ENCODE data around the gene FLII.

The FLII gene

DNA sequence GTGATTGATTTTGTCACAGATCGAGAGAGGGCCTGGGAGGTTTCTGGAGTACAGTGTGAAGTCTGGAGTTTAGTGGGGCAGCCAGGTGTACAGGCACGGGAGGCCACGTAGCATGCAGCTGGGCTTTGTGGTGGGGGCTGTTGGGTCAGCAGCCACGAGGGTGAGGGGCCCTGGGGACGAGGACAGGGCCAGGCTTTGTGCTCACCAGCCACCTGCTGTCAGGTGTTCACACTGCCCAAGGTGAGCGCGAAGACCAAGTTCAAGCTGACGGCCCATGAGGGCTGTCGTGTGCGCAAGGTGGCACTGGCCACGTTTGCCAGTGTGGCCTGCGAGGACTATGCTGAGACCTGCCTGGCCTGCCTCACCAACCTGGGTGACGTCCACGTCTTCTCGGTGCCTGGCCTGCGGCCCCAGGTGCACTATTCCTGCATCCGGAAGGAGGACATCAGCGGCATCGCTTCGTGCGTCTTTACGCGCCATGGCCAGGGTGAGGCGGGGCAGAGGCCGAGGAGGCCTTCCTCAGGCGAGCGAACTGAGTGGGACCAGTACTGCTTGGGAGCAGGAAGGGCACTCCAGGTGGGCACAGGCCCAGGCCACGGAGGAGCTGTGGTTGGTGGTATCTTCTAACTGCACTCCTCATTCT lies 17.2 kb downstream of the FLII start:
- no peak for DNase-seq

DNA sequence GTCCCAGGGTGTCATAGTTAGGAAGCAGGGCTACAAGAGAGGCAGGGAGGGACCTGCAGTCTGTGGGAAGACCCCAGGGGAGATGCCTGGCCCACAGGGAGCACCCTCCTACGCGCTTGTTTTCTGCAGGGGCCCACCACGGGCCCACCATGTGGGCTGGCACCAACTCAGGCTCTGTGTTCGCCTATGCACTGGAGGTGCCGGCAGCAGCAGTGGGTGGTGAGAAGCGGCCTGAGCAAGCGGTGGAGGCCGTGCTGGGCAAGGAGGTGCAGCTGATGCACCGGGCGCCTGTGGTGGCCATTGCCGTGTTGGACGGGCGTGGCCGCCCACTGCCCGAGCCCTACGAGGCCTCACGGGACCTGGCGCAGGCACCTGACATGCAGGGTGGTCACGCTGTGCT lies 18.1 kb downstream of the FLII start:
- no peak for DNase-seq

DNA sequence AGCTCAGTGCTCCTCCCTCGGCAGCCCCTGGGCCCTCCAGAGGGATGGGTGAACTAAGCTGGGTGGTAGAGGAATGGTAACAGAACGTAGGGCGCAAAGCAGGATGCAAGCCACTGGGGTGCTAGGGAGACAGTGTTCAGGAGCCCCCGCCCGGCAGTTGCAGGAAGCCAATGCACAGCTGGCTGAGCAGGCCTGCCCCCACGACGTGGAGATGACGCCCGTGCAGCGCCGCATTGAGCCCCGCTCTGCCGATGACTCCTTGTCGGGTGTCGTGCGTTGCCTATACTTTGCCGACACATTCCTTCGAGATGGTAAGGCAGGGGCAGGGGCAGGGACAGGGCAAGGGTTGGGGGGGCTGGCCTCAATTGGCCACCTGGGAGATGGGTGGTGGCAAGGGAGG lies 20.2 kb downstream of the FLII start:
- DNase-seq, result no peak

DNA sequence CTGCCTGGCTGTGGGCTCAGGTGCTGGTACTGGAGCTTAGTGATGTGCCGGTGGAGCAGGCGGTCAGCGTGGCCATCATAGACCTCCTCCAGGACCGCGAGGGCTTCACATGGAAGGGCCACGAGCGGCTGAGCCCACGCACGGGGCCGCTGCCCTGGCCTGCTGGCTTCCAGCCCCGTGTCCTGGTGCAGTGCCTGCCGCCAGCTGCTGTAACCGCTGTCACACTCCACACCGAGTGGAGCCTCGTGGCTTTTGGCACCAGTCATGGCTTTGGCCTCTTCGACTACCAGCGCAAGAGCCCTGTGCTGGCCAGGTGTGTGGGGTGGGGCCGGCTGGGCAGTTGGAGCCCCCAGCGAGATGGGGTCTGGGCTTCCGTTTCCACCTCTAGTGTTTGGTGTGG lies 21.1 kb downstream of the FLII start:
- DNase-seq, result no peak

DNA sequence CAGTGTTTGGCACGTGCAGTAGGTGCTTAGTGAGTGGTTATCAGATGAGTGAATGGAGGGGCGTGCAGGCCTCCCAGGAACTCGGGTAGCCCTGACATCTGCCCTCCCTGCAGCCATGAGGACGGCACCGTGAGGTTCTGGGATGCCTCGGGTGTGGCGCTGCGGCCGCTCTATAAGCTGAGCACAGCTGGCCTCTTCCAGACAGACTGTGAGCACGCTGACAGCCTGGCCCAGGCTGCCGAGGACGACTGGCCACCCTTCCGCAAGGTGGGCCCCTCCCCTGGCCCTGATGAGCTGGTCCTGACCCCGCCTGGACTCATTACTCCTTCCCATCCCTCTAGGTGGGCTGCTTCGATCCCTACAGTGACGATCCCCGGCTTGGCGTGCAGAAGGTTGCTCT lies 22.0 kb downstream of the FLII start:
- no peak for DNase-seq

DNA sequence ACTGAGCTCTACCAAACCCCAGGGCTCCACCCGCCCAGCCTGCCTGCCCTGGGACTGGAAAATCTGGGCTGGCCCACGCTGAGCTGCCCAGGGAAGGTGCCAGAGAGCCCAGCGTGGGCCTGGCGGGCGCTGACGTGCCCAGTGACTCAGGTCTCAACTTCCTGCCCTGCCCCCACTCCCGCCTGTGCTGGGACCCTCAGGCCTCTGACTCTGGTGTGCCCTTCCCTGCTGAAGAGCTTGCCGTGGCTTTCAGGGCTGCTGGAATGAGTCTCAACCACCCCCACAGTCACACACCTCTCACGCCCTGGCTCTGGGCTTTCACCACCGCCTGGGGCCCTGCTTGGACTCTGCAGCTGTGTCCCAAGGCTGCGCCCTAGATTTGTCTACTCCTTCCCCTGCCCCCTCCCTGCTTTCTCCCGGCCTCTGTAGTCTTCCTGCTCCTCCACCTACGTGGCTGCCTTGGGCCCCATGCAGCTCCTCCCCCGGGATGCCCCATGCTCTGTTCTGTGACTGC lies 22.7 kb downstream of the FLII start:
- peak; percentile 96 for DNase-seq

DNA sequence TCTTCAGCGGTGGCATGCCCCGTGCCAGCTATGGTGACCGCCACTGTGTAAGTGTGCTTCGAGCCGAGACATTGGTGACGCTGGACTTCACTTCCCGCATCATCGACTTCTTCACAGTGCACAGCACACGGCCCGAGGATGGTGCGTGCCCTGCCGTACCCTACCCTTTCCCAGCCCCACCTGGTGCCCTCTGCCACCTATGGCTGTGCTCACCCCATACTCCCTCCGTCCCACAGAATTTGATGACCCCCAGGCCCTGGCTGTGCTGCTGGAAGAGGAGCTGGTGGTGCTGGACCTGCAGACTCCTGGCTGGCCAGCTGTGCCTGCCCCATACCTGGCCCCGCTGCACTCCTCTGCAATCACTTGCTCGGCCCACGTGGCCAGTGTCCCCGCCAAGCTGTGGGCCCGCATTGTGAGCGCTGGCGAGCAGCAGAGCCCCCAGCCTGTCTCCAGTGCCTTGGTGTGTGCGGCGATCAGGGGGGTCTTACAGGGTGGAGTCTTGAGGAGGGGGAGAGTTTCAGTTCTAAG lies 23.6 kb downstream of the FLII start:
- no peak for DNase-seq

DNA sequence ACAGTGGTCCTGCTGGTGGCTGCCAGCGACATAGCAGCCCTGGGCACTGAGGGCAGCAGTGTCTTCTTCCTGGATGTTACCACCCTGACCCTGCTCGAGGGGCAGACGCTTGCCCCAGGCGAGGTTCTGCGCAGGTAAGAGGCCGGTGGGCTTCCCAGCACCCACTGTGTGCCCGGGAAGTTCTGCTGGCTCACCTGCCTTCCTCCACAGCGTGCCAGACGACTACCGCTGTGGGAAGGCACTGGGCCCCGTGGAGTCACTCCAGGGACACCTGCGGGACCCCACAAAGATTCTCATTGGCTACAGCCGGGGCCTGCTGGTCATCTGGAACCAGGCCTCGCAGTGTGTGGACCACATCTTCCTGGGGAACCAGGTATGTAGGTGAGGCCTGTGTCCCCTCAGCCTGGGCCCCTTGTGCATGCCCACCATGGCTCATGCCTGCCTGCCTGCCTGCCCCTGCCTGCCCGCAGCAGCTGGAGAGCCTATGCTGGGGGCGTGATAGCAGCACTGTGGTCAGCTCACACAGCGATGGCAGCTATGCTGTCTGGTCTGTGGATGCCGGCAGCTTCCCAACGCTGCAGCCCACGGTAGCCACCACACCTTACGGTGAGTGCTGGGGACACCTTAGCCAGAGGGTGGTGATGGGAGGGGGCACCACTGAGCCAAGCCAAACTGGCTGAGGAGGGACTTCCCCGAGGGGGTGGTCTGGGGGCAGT lies 24.6 kb downstream of the FLII start:
- no peak for DNase-seq

DNA sequence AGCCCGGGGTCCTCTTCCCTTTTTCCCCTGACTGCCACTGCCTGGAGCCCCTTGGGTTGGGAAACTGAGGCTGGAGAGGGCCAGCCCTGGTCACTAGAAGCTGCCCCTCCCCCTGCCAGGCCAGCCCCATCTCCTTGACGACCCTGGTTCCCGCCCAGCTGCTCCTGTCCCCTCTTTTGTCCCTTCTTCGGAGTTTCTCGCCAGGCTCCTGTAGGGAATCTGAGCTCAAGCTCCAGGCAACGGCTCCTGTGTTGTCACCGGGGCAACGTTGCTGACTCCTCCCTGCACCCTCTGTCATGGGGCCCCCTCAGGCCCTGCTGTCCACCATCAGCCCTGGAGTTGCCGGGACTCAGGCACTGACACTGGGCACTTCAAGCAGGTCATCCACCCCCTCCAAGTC lies 27.4 kb downstream of the FLII start:
- DNase-seq, result no peak

DNA sequence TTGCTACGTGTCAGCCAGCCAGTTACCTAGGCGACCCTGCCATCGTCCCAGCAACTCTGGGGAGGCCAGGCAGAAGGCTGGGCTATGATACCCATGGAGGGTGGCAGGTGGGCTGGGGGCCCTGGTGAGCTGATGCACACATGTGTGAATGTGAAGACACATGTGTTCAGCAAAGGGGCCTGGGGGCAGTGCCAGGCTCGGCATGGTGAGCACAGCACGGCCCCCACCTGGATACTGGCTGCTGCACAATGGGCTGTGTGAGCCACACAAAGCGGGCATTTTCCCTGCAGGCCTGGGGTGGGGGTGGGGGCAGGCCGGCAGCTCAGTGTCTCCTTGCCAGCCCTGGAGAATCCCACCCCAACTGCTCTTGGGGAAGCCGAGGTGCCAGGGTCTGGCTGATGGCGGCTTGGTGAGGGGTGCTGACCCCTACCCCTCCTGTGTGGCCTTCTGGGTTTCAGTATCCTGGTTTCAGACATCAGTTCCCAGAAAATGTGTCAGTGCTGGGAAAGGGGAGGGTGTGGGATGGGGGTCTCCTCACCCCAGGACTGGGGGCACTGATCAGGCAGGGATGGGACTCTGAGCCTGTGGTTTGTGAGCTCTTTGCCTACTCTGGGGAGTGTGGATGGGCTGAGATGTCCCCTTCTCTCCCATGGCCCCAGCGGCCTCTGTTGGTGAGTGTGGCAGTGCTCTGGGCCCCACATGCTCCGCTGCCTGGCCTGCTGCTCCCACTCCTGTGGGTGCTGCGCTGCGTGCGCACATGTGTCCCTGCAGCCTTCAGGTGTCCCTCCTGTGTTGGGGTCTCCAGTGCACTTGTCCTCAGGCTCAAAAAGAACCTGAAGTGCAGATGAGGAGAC lies 28.0 kb downstream of the FLII start:
- DNase-seq, result no peak

DNA sequence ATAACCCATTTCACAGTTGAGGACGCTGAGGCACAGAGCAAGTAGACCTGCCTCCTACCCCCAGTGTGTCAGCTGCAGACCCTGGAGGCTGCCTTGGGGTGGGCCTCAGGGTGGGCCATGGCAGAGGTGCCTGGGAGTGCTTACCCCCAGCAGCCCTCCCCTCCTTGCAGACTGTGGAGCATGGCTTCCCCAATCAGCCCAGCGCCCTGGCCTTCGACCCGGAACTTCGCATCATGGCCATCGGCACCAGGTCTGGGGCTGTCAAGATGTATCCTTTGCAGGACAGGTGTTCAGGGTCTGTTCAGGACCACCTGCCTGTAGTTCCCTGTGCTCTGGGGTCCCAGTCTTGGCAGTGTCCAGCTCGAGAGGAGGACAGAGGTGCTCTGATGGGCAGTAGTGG lies 28.8 kb downstream of the FLII start:
- DNase-seq, result no peak

DNA sequence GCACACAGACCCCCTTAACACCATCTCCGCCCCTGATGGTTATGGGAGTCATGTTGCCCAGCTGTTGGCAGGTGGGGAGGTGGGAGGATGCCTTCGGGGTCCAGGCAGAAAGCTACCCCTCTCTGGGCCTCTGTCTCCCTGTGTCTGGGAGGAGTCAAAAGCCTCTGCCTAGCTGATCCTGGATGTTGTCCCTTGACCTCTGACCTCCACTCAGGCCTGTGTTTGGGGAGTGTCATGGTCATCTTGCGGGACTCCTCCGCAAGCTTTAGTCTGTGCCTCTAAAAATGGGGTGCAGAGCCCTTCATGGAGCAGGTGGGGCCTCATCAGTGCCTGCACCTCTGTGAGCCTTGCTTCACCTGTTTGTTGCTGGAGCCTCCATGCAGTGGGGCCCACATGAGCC lies 29.3 kb downstream of the FLII start:
- DNase-seq, result no peak

DNA sequence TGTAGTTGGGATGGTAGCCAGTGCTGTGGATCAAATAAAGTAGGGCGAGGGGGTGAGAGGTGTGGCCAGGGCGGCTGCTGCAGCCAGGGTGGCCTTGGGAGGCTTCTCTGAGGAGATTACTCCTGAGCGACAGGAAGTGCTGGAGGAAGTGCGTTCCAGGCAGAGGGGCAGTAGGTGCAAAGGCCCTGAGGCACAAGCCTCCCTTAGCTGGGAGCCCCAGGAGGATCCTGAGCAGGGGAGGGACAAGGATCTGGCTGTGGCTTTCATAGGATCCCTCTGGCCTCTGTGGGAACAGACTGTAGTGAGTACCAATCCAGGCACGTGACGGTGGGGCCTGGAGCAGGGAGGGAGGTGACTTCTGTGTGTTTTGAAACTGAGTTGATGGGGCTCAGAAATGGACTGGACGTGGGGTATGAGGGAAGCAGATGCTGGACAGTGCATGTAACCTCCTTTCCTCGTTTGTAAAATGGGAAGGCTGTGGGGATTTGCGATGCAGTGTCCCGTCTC lies 30.3 kb downstream of the FLII start:
- no peak for DNase-seq

DNA sequence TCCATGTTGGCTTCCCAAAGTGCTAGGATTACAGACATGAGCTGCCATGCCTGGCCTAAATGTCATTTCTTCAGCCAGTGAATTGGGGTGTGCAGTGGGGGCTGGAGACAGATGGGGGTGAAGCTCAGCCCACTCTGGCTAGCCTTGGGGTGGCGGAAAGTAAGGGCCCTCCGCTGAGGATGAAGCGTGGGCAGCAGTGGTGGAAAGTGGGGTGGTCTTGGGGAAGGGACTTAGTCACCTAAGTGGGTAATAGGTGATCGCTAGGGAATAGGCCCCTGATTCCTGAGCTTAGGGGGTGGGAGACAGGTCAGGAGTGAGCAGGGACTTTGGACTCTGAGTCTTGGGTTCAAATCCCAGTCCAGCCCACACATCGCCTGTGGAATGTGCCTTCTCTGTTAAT lies 30.9 kb downstream of the FLII start:
- no peak for DNase-seq

DNA sequence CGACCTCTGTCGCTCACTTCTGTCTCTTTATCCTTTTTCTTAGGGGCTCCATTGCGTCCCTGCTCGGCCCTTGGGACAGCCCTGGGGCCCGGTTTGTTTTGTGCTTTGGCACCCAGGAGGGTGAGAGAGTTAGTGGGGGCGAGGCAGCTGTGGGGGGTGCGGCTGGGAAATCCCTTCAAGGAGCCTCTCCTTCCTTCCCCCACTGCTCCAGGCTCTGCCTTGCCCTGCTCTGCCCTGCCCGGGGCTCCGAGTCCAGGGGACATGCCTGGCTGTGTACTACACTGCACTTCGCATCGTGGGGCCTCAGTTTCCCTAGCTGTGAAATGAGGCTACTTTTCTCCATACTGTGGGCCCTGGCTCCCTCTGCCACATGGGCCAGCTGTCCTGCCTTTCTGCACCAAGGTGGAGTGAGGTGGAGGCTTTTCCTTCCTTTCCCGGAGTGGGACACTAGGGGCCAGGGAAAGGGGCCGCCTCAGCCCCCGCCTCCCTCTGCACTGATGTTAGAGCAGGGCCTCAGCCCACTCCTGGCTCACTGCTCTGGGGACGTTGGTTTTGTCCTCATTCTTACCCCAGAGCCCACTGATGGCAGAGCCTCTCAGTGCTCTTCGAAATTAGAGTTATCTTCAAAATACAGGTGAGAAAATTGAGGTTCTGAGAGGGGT lies 32.1 kb downstream of the FLII start:
- peak; percentile 31 for DNase-seq

DNA sequence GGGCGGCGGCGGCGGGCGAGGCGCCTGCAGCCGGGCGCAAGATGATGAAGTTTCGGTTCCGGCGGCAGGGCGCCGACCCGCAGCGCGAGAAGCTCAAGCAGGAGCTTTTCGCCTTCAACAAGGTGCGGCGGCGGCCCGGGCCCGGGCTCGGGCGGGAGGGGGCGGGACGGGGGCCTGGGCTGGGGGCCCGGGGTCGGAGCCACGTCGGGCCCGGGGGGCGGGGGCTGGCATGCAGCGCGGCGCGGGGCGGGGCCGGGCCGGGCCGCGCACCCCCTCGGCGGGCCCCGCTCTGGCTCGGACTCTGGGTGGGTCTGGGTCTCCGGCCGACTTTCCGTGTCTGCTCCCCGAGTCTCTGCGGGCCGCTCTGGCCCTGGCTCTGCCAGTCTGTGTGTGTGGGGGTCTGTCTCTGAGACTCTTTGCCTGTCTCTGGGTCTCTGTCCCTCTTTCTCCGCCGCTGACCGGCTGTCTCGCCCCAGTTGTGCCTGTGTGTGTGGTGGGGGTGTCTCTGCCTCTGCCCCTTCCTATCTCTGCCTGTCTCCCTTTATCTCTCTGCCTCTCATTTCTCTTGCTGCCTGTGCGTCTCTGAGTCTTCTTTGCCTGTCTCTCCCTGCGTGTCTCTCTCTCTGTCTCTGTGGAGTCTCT lies 32.8 kb downstream of the FLII start:
- DNase-seq, result peak; percentile 18

DNA sequence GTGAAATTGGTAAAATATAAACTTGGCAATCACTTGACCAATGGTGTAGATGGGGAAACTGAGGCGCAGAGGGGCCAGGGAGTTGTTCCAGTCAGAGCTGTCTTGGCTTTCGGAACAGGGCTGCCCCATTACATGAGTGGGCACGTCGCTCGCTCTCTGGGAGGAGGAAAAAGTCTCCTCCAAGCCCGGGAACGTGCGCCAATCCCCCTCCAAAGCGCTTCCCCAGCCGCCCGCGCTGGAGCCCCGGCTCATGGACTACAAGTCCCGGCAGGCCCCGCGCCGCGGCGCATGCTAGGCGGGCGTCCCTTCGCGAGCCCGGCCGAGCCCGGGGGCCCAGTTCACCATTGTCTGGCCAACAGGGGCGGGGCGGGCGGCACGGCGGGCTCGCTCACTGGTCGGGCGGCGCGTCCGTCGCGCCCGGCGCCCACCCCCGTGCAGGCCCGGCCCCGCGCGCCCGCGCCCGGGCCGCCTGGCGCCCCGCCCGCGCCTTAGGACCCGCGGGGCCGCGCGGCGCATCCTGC lies 33.4 kb downstream of the FLII start, which contains the start of gene LLGL1:
TSS of gene LLGL1 (plus strand) at position 515 of the 521 bp plus-strand sequence. CDS start 48 bp downstream, outside the sequence.
- peak; percentile 96 for DNase-seq

DNA sequence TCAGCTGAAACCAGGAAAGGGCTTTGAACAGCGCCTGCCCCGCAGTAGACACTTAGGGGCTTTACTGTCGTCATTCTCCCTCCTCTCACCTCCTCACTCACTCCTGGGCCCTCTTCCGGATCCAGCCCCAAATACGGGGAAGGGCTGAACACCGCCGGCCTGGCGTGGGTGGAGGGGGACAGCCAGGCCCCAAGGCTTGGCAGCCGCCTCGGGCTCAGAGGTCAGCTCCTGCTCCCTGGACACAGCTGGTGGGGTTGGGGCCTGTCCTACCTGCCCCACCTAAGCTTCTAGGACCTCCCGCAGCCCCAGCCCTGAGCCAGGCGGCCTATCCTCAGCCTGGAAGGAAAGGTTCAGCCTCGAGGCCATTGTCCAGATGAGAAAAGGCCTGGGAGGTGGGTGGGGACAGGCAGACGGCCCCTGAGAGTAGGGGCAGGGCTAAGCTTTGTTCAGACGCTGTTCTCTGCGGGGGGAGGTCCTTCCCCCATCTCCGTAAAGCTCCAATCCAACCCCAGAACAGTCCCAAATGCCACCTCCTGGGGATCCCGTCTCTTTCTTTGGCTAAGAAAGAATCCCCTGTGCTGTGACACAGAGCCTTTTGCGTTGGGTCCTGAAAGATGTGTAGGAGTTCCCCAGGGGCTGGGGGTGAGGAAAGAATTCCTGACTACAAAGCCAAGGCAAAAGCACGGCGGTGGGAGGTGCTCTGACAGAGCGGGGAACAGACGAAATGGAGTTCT lies 34.0 kb downstream of the FLII start:
- peak; percentile 63 for DNase-seq

DNA sequence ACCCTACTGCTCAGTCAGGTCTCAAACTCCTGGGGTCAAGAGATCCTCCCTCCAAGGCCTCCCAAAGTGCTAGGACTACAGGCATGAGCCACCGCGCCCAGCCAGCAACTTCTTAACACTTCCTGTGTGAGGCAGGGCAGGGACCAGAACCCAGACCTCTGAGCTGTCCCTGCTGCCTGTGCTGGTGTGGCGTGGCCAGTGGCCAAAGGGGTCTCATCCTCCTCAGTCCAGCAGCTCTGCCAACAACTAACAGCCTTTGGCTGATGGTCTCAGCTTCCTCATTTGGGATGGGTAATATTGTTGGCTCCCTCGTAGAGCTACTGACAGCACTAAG lies 34.5 kb downstream of the FLII start:
- peak; percentile 25 for DNase-seq

DNA sequence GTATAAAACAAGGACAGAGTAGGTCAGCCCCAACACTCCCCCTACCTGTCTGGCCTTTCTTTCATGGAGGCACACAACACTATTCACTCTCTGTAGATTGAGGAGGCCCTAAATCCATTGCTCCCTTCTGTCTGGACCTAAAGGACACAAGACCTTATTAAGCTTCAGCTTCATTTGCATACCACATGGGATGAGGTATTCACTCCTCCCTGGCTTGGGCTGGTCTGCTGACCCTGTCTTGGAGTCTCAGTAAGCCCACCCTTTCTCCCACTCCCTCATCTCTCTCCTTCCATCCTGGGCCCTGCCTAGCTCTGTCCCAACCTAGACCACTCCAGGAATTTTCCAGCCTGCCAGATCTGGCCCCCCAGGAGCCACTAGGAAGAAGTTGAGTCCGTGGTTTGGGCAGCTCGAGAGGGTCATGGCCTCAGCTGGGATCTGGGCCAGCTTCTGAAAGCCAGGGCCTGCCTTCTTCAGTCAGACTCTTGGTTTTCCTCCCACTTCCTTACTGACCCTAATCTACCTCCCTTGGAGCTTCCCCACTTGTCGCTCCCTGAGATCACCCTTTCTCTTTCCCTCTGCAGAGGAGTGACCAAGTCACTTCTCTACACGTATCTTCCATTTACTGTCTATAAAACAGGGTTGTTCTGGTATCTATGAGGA lies 39.7 kb downstream of the FLII start:
- peak; percentile 81 for DNase-seq
